Osteoblast (primary cell): ENCODE data around the gene BAIAP2L1. TPM values are rescaled to one million over a fixed set of nuclear protein-coding genes. Genes with fewer than 3 reads are reported as not detected.
A peak's percentile ranks its signal among the peaks of the same experiment; 100 is the strongest.

ENCODE experiments used
- DNase-seq: peaks from one replicate; pipeline ENCODE4 v3.0.0; 2011; ENCODE audit warnings: low spot score, mixed read lengths; ENCODE audit not compliant: insufficient read length; ENCODE audit errors: missing footprints
- H2AFZ ChIP-seq: 2 replicates; pipeline ENCODE4 v1.6.0; 2011; ENCODE audit warnings: mild to moderate bottlenecking, low read length
- H3K27ac ChIP-seq: 2 replicates; pipeline ENCODE4 v1.5.1; 2011; ENCODE audit warnings: mild to moderate bottlenecking, low read depth, low read length, moderate library complexity
- H3K27me3 ChIP-seq: 2 replicates; pipeline ENCODE4 v1.6.0; 2012; ENCODE audit warnings: mild to moderate bottlenecking, control low read depth, inconsistent platforms, low read length, moderate library complexity; ENCODE audit not compliant: insufficient read depth
- H3K36me3 ChIP-seq: 2 replicates; pipeline ENCODE4 v1.5.1; 2011; ENCODE audit warnings: mild to moderate bottlenecking, low read length, control low read depth, moderate library complexity; ENCODE audit not compliant: insufficient read depth
- H3K4me1 ChIP-seq: 2 replicates; pipeline ENCODE4 v1.5.1; 2011; ENCODE audit warnings: mild to moderate bottlenecking, low read length, control low read depth, moderate library complexity; ENCODE audit not compliant: insufficient read depth
- H3K4me2 ChIP-seq: 2 replicates; pipeline ENCODE4 v1.6.0; 2011; ENCODE audit warnings: mild to moderate bottlenecking, low read length; ENCODE audit not compliant: insufficient read depth
- H3K4me3 ChIP-seq: fragments of 200-600 bp; sonication (generic); 3 replicates; pipeline ENCODE4 v1.5.1; 2012; ENCODE audit warnings: mild to moderate bottlenecking, low read length, inconsistent platforms; ENCODE audit not compliant: insufficient read depth
- H3K79me2 ChIP-seq: 2 replicates; pipeline ENCODE4 v1.6.0; 2012; ENCODE audit warnings: mild to moderate bottlenecking, low read length, control low read depth, inconsistent platforms; ENCODE audit not compliant: insufficient read depth
- H3K9me3 ChIP-seq: 2 replicates; pipeline ENCODE4 v1.5.1; 2011; ENCODE audit warnings: low read depth, low read length, control low read depth
- H4K20me1 ChIP-seq: 2 replicates; pipeline ENCODE4 v1.6.0; 2012; ENCODE audit warnings: mild to moderate bottlenecking, low read length, control low read depth; ENCODE audit not compliant: insufficient read depth
- CTCF ChIP-seq: IDR thresholded peaks from 2 replicates; pipeline ENCODE4 v1.5.1; 2011; ENCODE audit warnings: mild to moderate bottlenecking, low read depth, low read length, moderate library complexity; ENCODE audit errors: extremely low read depth
- total RNA-seq: library from RNA; depleted of rRNA; stranded (reverse); fragments of >200 nt; gene quantifications from 2 replicates; pipeline ENCODE4 v1.2.3, GENCODE V29; 2012

Gene BAIAP2L1
- total RNA-seq, 1 donor: 10.5 TPM

GRCh38 chr7:98283127-98283886 is 117.6 kb downstream of the BAIAP2L1 start:
- DNase-seq: peak; percentile 90
- peaks cover 56% of the 10 kb centered on the region for H3K4me1 ChIP-seq
- H3K27me3 ChIP-seq: no peaks in the 10 kb centered on the region
- peak overlapping the region; percentile 84 for H3K4me2 ChIP-seq
- peak overlapping the region; percentile 92 for H3K27ac ChIP-seq
- H3K9me3 ChIP-seq: no peaks in the 10 kb centered on the region
- H3K4me3 ChIP-seq: peak overlapping the region; percentile 95
- peaks cover 28% of the 10 kb centered on the region for H4K20me1 ChIP-seq
- no peak for TF ChIP-seq CTCF
- peaks cover 12% of the 10 kb centered on the region for H3K36me3 ChIP-seq
- H3K79me2 ChIP-seq: peaks cover 66% of the 10 kb centered on the region
- no peak overlapping the region for H2AFZ ChIP-seq

GRCh38 chr7:98282703-98283102 is 118.2 kb downstream of the BAIAP2L1 start:
- H2AFZ ChIP-seq: no peak overlapping the region
- peaks cover 56% of the 10 kb centered on the region for H3K4me1 ChIP-seq

GRCh38 chr7:98281757-98282606 is 118.9 kb downstream of the BAIAP2L1 start:
- no peak for TF ChIP-seq CTCF
- peaks cover 21% of the 10 kb centered on the region for H4K20me1 ChIP-seq
- H3K79me2 ChIP-seq: peaks cover 53% of the 10 kb centered on the region
- no peaks in the 10 kb centered on the region for H3K27me3 ChIP-seq
- peak overlapping the region; percentile 95 for H3K4me3 ChIP-seq
- no peaks in the 10 kb centered on the region for H3K9me3 ChIP-seq
- peak overlapping the region; percentile 84 for H3K4me2 ChIP-seq
- peaks cover 6% of the 10 kb centered on the region for H3K36me3 ChIP-seq
- H3K27ac ChIP-seq: peak overlapping the region; percentile 92
- no peak overlapping the region for H2AFZ ChIP-seq
- H3K4me1 ChIP-seq: peaks cover 52% of the 10 kb centered on the region
- peak; percentile 79 for DNase-seq

More at GRCh38 chr7:98282703-98283102, 118.2 kb downstream of the BAIAP2L1 start:
- H3K4me2 ChIP-seq: peak overlapping the region; percentile 84
- peak overlapping the region; percentile 95 for H3K4me3 ChIP-seq
- H4K20me1 ChIP-seq: peaks cover 22% of the 10 kb centered on the region
- no peak for TF ChIP-seq CTCF
- peaks cover 6% of the 10 kb centered on the region for H3K36me3 ChIP-seq
- H3K79me2 ChIP-seq: peaks cover 60% of the 10 kb centered on the region
- H3K27me3 ChIP-seq: no peaks in the 10 kb centered on the region
- peak; percentile 67 for DNase-seq
- H3K27ac ChIP-seq: peak overlapping the region; percentile 92
- no peaks in the 10 kb centered on the region for H3K9me3 ChIP-seq
